ENCODE measurements around the gene COL1A2. TPM values are rescaled to one million over a fixed set of nuclear protein-coding genes. Genes with fewer than 3 reads are reported as not detected.

The COL1A2 gene
- total RNA-seq, 4 donors from 2014 or later: 29.9 to 124 (median 61.3) TPM

- no peak for DNase-seq (ENCODE audit: low spot score in 2 of 2)
- H3K27ac ChIP-seq: no peak overlapping the region
- no peaks in the 10 kb centered on the region for H3K9me3 ChIP-seq
- H3K4me3 ChIP-seq: no peak overlapping the region
- no peaks in the 10 kb centered on the region for H3K27me3 ChIP-seq
- TF ChIP-seq CTCF (IDR thresholded peaks at IDR 0.05): no peak
- TF ChIP-seq POLR2AphosphoS5 (IDR thresholded peaks at IDR 0.05): no peak
- TF ChIP-seq POLR2A (IDR thresholded peaks at IDR 0.05): no peak
- no peak for TF ChIP-seq EP300 (IDR thresholded peaks at IDR 0.05)
- 73% methylated on average over 3 of the region's 3 CpGs for WGBS
- H3K4me1 ChIP-seq: no peaks in the 10 kb centered on the region
- H3K36me3 ChIP-seq: no peaks in the 10 kb centered on the region
These were observed 57.5 kb downstream of the COL1A2 start for GRCh38 chr7:94452239-94452638.

DNA sequence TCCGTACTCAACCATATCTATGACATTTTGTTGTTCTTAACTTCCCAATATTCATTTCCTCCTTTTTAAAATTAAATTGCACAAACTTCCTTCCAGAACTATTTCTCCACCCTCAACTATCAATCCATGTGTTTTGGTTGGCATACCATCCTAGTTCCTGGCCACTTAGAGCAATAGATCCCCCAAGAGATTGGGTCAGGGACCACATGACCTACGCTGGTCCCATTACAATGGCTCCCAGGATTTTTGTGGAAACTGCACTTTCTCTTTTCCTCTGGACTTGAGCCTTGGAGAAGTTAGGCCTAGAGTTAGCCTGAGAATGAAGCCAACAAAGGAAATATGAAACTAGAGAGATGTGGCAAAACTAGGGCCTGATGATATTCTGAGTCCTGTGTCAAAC is 59.2 kb downstream of the COL1A2 start:
- no peaks in the 10 kb centered on the region for H3K36me3 ChIP-seq
- H3K4me3 ChIP-seq: no peak overlapping the region
- no peak for TF ChIP-seq POLR2A (IDR thresholded peaks at IDR 0.05)
- TF ChIP-seq EP300 (IDR thresholded peaks at IDR 0.05): no peak
- no peak for TF ChIP-seq CTCF (IDR thresholded peaks at IDR 0.05)
- TF ChIP-seq POLR2AphosphoS5 (IDR thresholded peaks at IDR 0.05): no peak
- WGBS: 77% methylated on average over 2 of the region's 2 CpGs
- no peak overlapping the region for H3K27ac ChIP-seq
- no peaks in the 10 kb centered on the region for H3K4me1 ChIP-seq
- DNase-seq (ENCODE audit: low spot score in 2 of 2): no peak
- no peaks in the 10 kb centered on the region for H3K9me3 ChIP-seq
- no peaks in the 10 kb centered on the region for H3K27me3 ChIP-seq

- Histone ChIP-seq H3K27me3 (no peaks in the 10 kb centered on the region), H3K4me1 (no peaks in the 10 kb centered on the region), H3K9me3 (no peaks in the 10 kb centered on the region), H3K27ac (no peak overlapping the region), H3K36me3 (no peaks in the 10 kb centered on the region), H3K4me3 (no peak overlapping the region)
- DNase-seq (ENCODE audit: low spot score in 2 of 2): no peak
- TF ChIP-seq EP300 (IDR thresholded peaks at IDR 0.05) (no peak), POLR2AphosphoS5 (IDR thresholded peaks at IDR 0.05) (no peak), POLR2A (IDR thresholded peaks at IDR 0.05) (no peak), CTCF (IDR thresholded peaks at IDR 0.05) (no peak)
- WGBS: 91% methylated on average over 4 of the region's 4 CpGs
These were observed 63.3 kb downstream of the COL1A2 start for GRCh38 chr7:94458041-94458440.

DNA sequence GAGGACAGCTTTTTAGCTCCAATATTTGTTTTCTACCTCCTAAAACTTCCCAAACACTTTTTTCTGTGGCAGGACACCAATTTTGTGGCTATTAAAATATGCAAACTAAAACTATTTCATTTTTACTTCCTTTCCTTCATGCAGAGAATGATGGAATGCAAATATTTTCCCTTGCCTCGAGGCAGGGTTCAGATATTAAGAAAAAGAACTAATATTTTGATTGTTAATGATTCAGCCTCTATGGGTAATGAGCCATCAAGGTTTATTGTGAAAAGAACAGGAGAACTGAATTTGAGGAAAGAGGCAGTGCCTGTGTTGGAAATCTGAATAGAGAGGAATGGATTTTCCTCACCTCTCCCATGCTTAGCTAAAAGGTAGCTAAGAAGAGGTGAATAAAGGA is 71.8 kb downstream of the COL1A2 start:
- no peaks in the 10 kb centered on the region for H3K4me1 ChIP-seq
- 49% methylated on average over 1 of the region's 1 CpG for WGBS
- H3K36me3 ChIP-seq: no peaks in the 10 kb centered on the region
- peaks cover under 1% of the 10 kb centered on the region for H3K9me3 ChIP-seq
- no peak for DNase-seq (ENCODE audit: low spot score in 2 of 2)
- H3K27ac ChIP-seq: no peak overlapping the region
- no peak overlapping the region for H3K4me3 ChIP-seq
- no peaks in the 10 kb centered on the region for H3K27me3 ChIP-seq
- TF ChIP-seq POLR2A (IDR thresholded peaks at IDR 0.05) (no peak), EP300 (IDR thresholded peaks at IDR 0.05) (no peak), CTCF (IDR thresholded peaks at IDR 0.05) (no peak), POLR2AphosphoS5 (IDR thresholded peaks at IDR 0.05) (no peak)

DNA sequence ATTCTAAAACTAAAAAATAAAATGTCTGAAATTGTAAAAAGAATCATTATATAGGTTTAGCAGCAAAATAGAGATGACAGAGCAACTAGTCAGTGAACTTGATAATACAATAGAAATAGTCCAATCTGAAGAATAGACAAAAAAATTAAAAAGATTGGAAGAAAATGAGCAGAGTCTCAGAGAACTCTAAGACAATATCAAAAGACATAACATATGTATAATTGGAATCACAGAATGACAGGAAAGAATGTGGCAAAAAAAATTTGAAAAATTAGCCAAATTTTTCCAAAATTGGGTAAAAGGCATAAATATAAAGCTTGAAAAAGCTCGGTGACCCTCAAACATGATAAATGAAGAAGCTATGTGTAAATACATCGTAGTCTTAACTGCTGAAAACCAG is 76.9 kb downstream of the COL1A2 start:
- Histone ChIP-seq H3K27ac (no peak overlapping the region), H3K4me3 (no peak overlapping the region), H3K36me3 (no peaks in the 10 kb centered on the region), H3K27me3 (no peaks in the 10 kb centered on the region), H3K9me3 (peaks cover 8% of the 10 kb centered on the region), H3K4me1 (no peaks in the 10 kb centered on the region)
- no peak for DNase-seq (ENCODE audit: low spot score in 2 of 2)
- 92% methylated on average over 2 of the region's 2 CpGs for WGBS
- TF ChIP-seq EP300 (IDR thresholded peaks at IDR 0.05) (no peak), POLR2AphosphoS5 (IDR thresholded peaks at IDR 0.05) (no peak)

GRCh38 chr7:94472608-94473007 is 77.9 kb downstream of the COL1A2 start:
- H3K9me3 ChIP-seq: peaks cover 8% of the 10 kb centered on the region
- H3K27ac ChIP-seq: no peak overlapping the region
- no peak for DNase-seq (ENCODE audit: low spot score in 2 of 2)
- TF ChIP-seq EP300 (IDR thresholded peaks at IDR 0.05) (no peak), POLR2AphosphoS5 (IDR thresholded peaks at IDR 0.05) (no peak), POLR2A (IDR thresholded peaks at IDR 0.05) (no peak), CTCF (IDR thresholded peaks at IDR 0.05) (no peak)
- 88% methylated on average over 1 of the region's 1 CpG for WGBS
- H3K4me1 ChIP-seq: no peaks in the 10 kb centered on the region
- no peak overlapping the region for H3K4me3 ChIP-seq
- H3K27me3 ChIP-seq: peaks cover 4% of the 10 kb centered on the region
- no peaks in the 10 kb centered on the region for H3K36me3 ChIP-seq

All from suprapubic skin (tissue), 4 donors.